K562 (cell line): ENCODE results near the gene SYNGR4. TPM values are rescaled to one million over a fixed set of nuclear protein-coding genes. Genes with fewer than 3 reads are reported as not detected.
A peak's percentile ranks its signal among the peaks of the same experiment; 100 is the strongest.

ENCODE experiments used
- ATAC-seq: fragments of 200-7000 bp; cut with Tn5 transposase; 3 replicates; pipeline ENCODE4 v1.9.1; 2020; ENCODE audit warnings: moderate library complexity
- Bru-seq: library from RNA; stranded (reverse); fragments of 400-500 nt; gene quantifications from one replicate; lab custom pipeline; 2021; lab: Mats Ljungman, UMichigan
- BruChase-seq, 2 experiments: library from RNA; stranded (reverse); fragments of 400-500 nt; gene quantifications; one replicate each; lab custom pipeline; 2021; lab: Mats Ljungman, UMichigan
- BruUV-seq: library from RNA; stranded (reverse); fragments of 400-500 nt; replicated peaks from 2 replicates; lab custom pipeline; 2021; lab: Mats Ljungman, UMichigan
- CTCF ChIA-PET: fragments of 300-600 bp; formaldehyde crosslinking; extraction: SDS; loops from one replicate; lab custom pipeline; 2021; ENCODE audit warnings: low intra/inter-chr PET ratio; lab: Yijun Ruan, JAX
- POLR2A ChIA-PET: fragments of 300-600, 350-650 bp; sonication (Branson Sonifier 250); formaldehyde crosslinking; extraction: SDS; loops from one replicate; lab custom pipeline; 2021; ENCODE audit warnings: antibody characterized with exemption, inconsistent platforms; lab: Yijun Ruan, JAX
- DNase-seq, 4 experiments: peaks; one replicate each; pipeline versions ENCODE4 v3.0.0 to v3.0.0-alpha.2; 2011 to 2018; ENCODE audit warnings: low spot score in 3 of 4, mixed read lengths in 3 of 4; ENCODE audit errors: extremely low read depth in 1 of 4
- FAIRE-seq: peaks from 2 replicates; lab custom pipeline; 2011; peaks lifted over from hg19 to GRCh38; lab: Jason Lieb, UNC
- H2AFZ ChIP-seq: 2 replicates; pipeline ENCODE4 v1.6.0; 2011; ENCODE audit warnings: low read depth, low read length, control low read depth, inconsistent platforms
- H3K27ac ChIP-seq: fragments of 200-600 bp; 3 replicates; pipeline ENCODE4 v1.8.0; 2011; ENCODE audit warnings: low read depth, mild to moderate bottlenecking, control low read depth, inconsistent platforms, low read length, moderate library complexity, mixed read lengths; ENCODE audit errors: extremely low read depth
- H3K27me3 ChIP-seq, 2 experiments: fragments of 300-600 bp in 1 of 2; 2 replicates in 1 of 2; 3 replicates in 1 of 2; pipeline versions ENCODE4 v1.6.0 to v1.8.0; 2011; ENCODE audit warnings: inconsistent platforms in 2 of 2, low read length in 2 of 2, mild to moderate bottlenecking in 1 of 2, mixed read lengths in 1 of 2, moderate library complexity in 1 of 2; ENCODE audit not compliant: control insufficient read depth in 2 of 2, insufficient read depth in 2 of 2
- H3K36me3 ChIP-seq: fragments of 300-600 bp; 3 replicates; pipeline ENCODE4 v1.8.0; 2011; ENCODE audit warnings: mild to moderate bottlenecking, low read length, inconsistent platforms; ENCODE audit not compliant: control insufficient read depth, insufficient read depth
- H3K4me1 ChIP-seq, 2 experiments: fragments of 200-600 bp in 1 of 2; replicated peaks in 1 of 2; 2 replicates in 1 of 2; 3 replicates in 1 of 2; pipeline versions ENCODE4 v1.5.1 to v1.8.0; 2011; ENCODE audit warnings: inconsistent platforms in 2 of 2, low read length in 2 of 2, mild to moderate bottlenecking in 1 of 2, mixed read lengths in 1 of 2, moderate library complexity in 1 of 2; ENCODE audit not compliant: control insufficient read depth in 2 of 2, insufficient read depth in 2 of 2
- H3K4me2 ChIP-seq: 2 replicates; pipeline ENCODE4 v1.6.1; 2011; ENCODE audit warnings: low read length, control low read depth, inconsistent platforms, mixed read lengths; ENCODE audit not compliant: insufficient read depth
- H3K4me3 ChIP-seq: fragments of 200-600 bp; sonication (generic), shearing (Covaris generic); 2 replicates; pipeline ENCODE4 v1.5.1; 2016; ENCODE audit warnings: control low read depth, inconsistent platforms
- H3K79me2 ChIP-seq: fragments of 200-600 bp; 3 replicates; pipeline ENCODE4 v1.8.0; 2011; ENCODE audit warnings: low read length, inconsistent platforms; ENCODE audit not compliant: control insufficient read depth, insufficient read depth
- H3K9ac ChIP-seq, 2 experiments: 2 replicates each; pipeline versions ENCODE4 v1.6.0 to v1.6.1; 2011; ENCODE audit warnings: low read depth in 2 of 2, low read length in 2 of 2, control low read depth in 1 of 2, inconsistent platforms in 1 of 2, mild to moderate bottlenecking in 1 of 2, mixed read lengths in 1 of 2; ENCODE audit not compliant: insufficient read depth in 1 of 2
- H3K9me1 ChIP-seq: one replicate; pipeline ENCODE4 v1.6.0; 2011; ENCODE audit warnings: inconsistent platforms, mild to moderate bottlenecking, low read length, moderate library complexity; ENCODE audit not compliant: control insufficient read depth, insufficient read depth
- H3K9me3 ChIP-seq: replicated peaks from 2 replicates; pipeline ENCODE4 v1.5.1; 2011; ENCODE audit warnings: low read depth, low read length, inconsistent platforms; ENCODE audit not compliant: control insufficient read depth, insufficient read depth
- H4K20me1 ChIP-seq: replicated peaks from 2 replicates; pipeline ENCODE4 v1.6.1; 2011; ENCODE audit warnings: low read length, inconsistent platforms, mixed read lengths; ENCODE audit not compliant: control insufficient read depth, insufficient read depth
- ARID3A ChIP-seq: IDR thresholded peaks from 2 replicates; pipeline ENCODE4 v1.6.1; 2012; ENCODE audit warnings: low read depth, low read length, improper control_type of control experiment, borderline replicate concordance
- CHAMP1 ChIP-seq: fragments of 450-650 bp; IDR thresholded peaks from 2 replicates; pipeline ENCODE4 v1.6.1; 2016; ENCODE audit warnings: mild to moderate bottlenecking
- CSDE1 ChIP-seq, 2 experiments: fragments of 450-650 bp; IDR thresholded peaks; 2 replicates each; pipeline ENCODE4 v1.6.1; 2016; ENCODE audit warnings: mild to moderate bottlenecking in 1 of 2
- KLF1 ChIP-seq: fragments of 450-650 bp; IDR thresholded peaks from 2 replicates; pipeline ENCODE4 v1.6.1; 2016; ENCODE audit warnings: missing genetic modification characterization, missing compliant biosample characterization
- MCM5 ChIP-seq: fragments of 450-650 bp; IDR thresholded peaks from 2 replicates; pipeline ENCODE4 v1.6.1; 2016; ENCODE audit warnings: low read depth
- MCM7 ChIP-seq, 2 experiments: fragments of 450-650 bp; IDR thresholded peaks; 2 replicates each; pipeline ENCODE4 v1.6.1; 2016 to 2018
- NCOA4 ChIP-seq: fragments of 450-650 bp; IDR thresholded peaks from 2 replicates; pipeline ENCODE4 v1.6.1; 2018; ENCODE audit warnings: mild to moderate bottlenecking; ENCODE audit not compliant: partially characterized antibody
- POLR2A ChIP-seq: fragments of 450-650 bp; conservative IDR thresholded peaks from 2 replicates; pipeline ENCODE4 v1.6.1; 2016
- RBM15 ChIP-seq: fragments of 200-400 bp; formaldehyde crosslinking; IDR thresholded peaks from 2 replicates; pipeline ENCODE4 v1.6.1; 2018; ENCODE audit warnings: mild to moderate bottlenecking, low read length, moderate library complexity; ENCODE audit not compliant: insufficient read depth
- SP1 ChIP-seq: sonication (generic); formaldehyde crosslinking; IDR thresholded peaks from 2 replicates; pipeline ENCODE4 v1.8.1; 2022; ENCODE audit warnings: mild to moderate bottlenecking, missing genetic modification reagents
- SRSF1 ChIP-seq: fragments of 200-400 bp; formaldehyde crosslinking; IDR thresholded peaks from 2 replicates; pipeline ENCODE4 v1.6.1; 2017; ENCODE audit warnings: mild to moderate bottlenecking, low read depth, low read length, moderate library complexity
- TAF1 ChIP-seq: IDR thresholded peaks from 2 replicates; pipeline ENCODE4 v1.6.1; 2011; ENCODE audit warnings: mild to moderate bottlenecking, low read length, moderate library complexity; ENCODE audit not compliant: insufficient read depth, control insufficient read depth, severe bottlenecking; ENCODE audit errors: extremely low read depth
- ZNF766 ChIP-seq: fragments of 200-800 bp; sonication (Bioruptor generic); conservative IDR thresholded peaks from 2 replicates; pipeline ENCODE4 v1.6.1; 2016; ENCODE audit warnings: missing genetic modification characterization, missing compliant biosample characterization
- WGBS: fragments of 100-300 bp; shearing (Covaris generic); methylation state at CpG from one replicate; pipeline ENCODE4 v1.1.6; 2016; ENCODE audit warnings: low coverage, mixed read lengths; ENCODE audit not compliant: insufficient coverage; ENCODE audit errors: missing lambda C conversion rate; 5-methylcytosine and 5-hydroxymethylcytosine counted together
- in situ Hi-C: fragments of 300-500 bp; cut with MboI; formaldehyde crosslinking; loops from 4 replicates; pipeline ENCODE4 v1.15.0; 2018; ENCODE audit warnings: inconsistent platforms, mixed read lengths
- intact Hi-C: fragments of 100-400 bp; cut with micrococcal nuclease; formaldehyde crosslinking; loops from 2 replicates; pipeline ENCODE4 v1.14.2; 2022
- long read RNA-seq, 3 experiments: library from polyadenylated mRNA in 2 of 3; library from RNA in 1 of 3; unstranded in 2 of 3; stranded (forward) in 1 of 3; transcript quantifications; one replicate each; pipeline ENCODE4 v2.0.0, GENCODE V29; 2019 to 2022
- polyA minus RNA-seq, 3 experiments: library from RNA; depleted of rRNA, polyadenylated mRNA; stranded (reverse); fragments of >200 nt; gene quantifications; 2 replicates each; pipeline ENCODE4 v1.2.3, GENCODE V29; 2011
- polyA plus RNA-seq, 8 experiments: library from polyadenylated mRNA; depleted of rRNA in 4 of 8; stranded (reverse) in 5 of 8; unstranded in 3 of 8; fragments of >200 nt; fragmentation: Nextera tagmentation in 2 of 8; fragmentation: Illumina TruSeq in 1 of 8; extraction: Ambion mirVana in 2 of 8; extraction: Trizol in 1 of 8; gene quantifications; 2 replicates each; pipeline versions ENCODE4 v1.2.1 to v1.2.3, GENCODE V29; 2011 to 2014; ENCODE audit warnings: inconsistent platforms in 1 of 8, missing spikeins in 1 of 8
- total RNA-seq, 7 experiments: library from RNA; depleted of rRNA in 6 of 7; stranded (reverse); fragments of >200 nt in 6 of 7; fragmentation: Illumina TruSeq in 2 of 7; extraction: Trizol in 2 of 7; gene quantifications; 2 replicates each; pipeline versions ENCODE4 v1.2.1 to v1.2.3, GENCODE V29; 2011 to 2021; ENCODE audit warnings: low replicate concordance in 1 of 7

Gene SYNGR4
- total RNA-seq (2011; cell fraction: chromatin; rRNA removed; ENCODE audit: low replicate concordance): not detected in 2 replicates
- total RNA-seq (2011; cell fraction: nucleolus; rRNA removed): not detected in 2 replicates
- total RNA-seq (2011; cell fraction: nucleoplasm; rRNA removed): not detected in 2 replicates
- not detected in 2 replicates for total RNA-seq (2014; rRNA removed)
- not detected in 2 replicates for total RNA-seq (2014; rRNA removed; fragmentation: Illumina TruSeq; extraction: Trizol)
- not detected in 2 replicates for total RNA-seq (2015; rRNA removed; fragmentation: Illumina TruSeq; extraction: Trizol)
- not detected in 2 replicates for total RNA-seq (2021)
- polyA plus RNA-seq (2011; rRNA removed): 0.19 TPM in 1 of 2 replicates, not detected in the other
- polyA plus RNA-seq (2011; cell fraction: cytosol; rRNA removed): 0.07 and 0.09 TPM in 2 replicates
- not detected in 2 replicates for polyA plus RNA-seq (2011; cell fraction: nucleus; rRNA removed)
- polyA plus RNA-seq (2012): 0.22 and 0.46 TPM in 2 replicates
- 0.28 TPM in 1 of 2 replicates, not detected in the other for polyA plus RNA-seq (2014; fragmentation: Illumina TruSeq; extraction: Trizol)
- polyA plus RNA-seq (2014; fragmentation: Nextera tagmentation; extraction: Ambion mirVana): under 1 TPM in 1 of 2 experiments, not detected in 1; 0.14 TPM
- 0.07 TPM in 1 of 2 replicates, not detected in the other for polyA plus RNA-seq (2014; rRNA removed)
- 0.21 TPM in 2 replicates for polyA minus RNA-seq (2011; rRNA and poly(A)+ RNA removed)
- polyA minus RNA-seq (2011; cell fraction: cytosol; rRNA and poly(A)+ RNA removed): not detected in 2 replicates
- polyA minus RNA-seq (2011; cell fraction: nucleus; rRNA and poly(A)+ RNA removed): not detected in 2 replicates
- percentile 24 among the genes with signal in this experiment for Bru-seq, nascent RNA
- BruChase-seq, experiment 1, labeled RNA remaining after a 2-hour chase: percentile 17 among the genes with signal in this experiment
- BruChase-seq, experiment 2, labeled RNA remaining after a 6-hour chase: percentile 17 among the genes with signal in this experiment
- long read RNA-seq, experiment 1, partial matches to known transcripts: 0 of 1 reads
- long read RNA-seq, experiment 1, other reads (novel, unspliced or antisense): 0 of 1 reads
- long read RNA-seq, experiment 2: 0 reads
- long read RNA-seq, experiment 3: 0 reads

- no TSS peak for BruUV-seq
- peak; percentile 63 for TF ChIP-seq TAF1
- TF ChIP-seq MCM7 (IDR thresholded peaks at IDR 0.05): no peak
- TF ChIP-seq SP1 (CRISPR knock-in tag): peak; percentile 97
- no peak for TF ChIP-seq ZNF766 (CRISPR knock-in tag)
- TF ChIP-seq CSDE1 (IDR thresholded peaks at IDR 0.05): no peak
- no peak for TF ChIP-seq CHAMP1
- no peak for TF ChIP-seq RBM15
- TF ChIP-seq SRSF1: no peak
- TF ChIP-seq NCOA4: no peak
- no peak for TF ChIP-seq ARID3A
- TF ChIP-seq MCM5: no peak
- no peak; the same call in 1 of the 2 replicates for TF ChIP-seq KLF1 (tag)
- TF ChIP-seq POLR2A: peak; percentile 13
These were observed at the start of gene SYNGR4, which contains the start of gene TMEM143 for GRCh38 chr19:48363810-48364597. Gene SYNGR4, plus strand, starts transcription at chr19:48364367. Its CDS starts 1,476 bp downstream, at chr19:48365843. Gene TMEM143, minus strand, starts transcription at chr19:48363940. Its CDS starts 20 bp downstream, at chr19:48363920.

More at GRCh38 chr19:48363810-48364597, at the start of gene SYNGR4, which contains the start of gene TMEM143:
- Histone ChIP-seq H3K27me3 (no peaks in the 10 kb centered on the region), H3K27ac (peak within 1 kb of the TSS; percentile 96), H3K4me3 (peak within 1 kb of the TSS; percentile 52), H2AFZ (peak within 1 kb of the TSS; percentile 93), H3K36me3 (peaks cover 3% of the 10 kb centered on the region; the same call in 2 of the 3 replicates), H4K20me1 (no peaks in the 10 kb centered on the region), H3K9me1 (no peaks in the 10 kb centered on the region), H3K4me1 (peaks cover 8 to 29% of the 10 kb centered on the region in 2 experiments), H3K9ac (peak within 1 kb of the TSS; percentile 93 to 96), H3K79me2 (peaks cover 4% of the 10 kb centered on the region; the same call in 1 of the 3 replicates), H3K9me3 (no peaks in the 10 kb centered on the region), H3K4me2 (peak within 1 kb of the TSS; percentile 98)
- FAIRE-seq (peak; percentile 100), DNase-seq (peak; percentile 98 to 100 (median 99)), ATAC-seq (peak; percentile 95)
- in situ Hi-C loops: no loop called here
- intact Hi-C loops: loop anchor here (2.0 to 5.0 kb wide), 3 partner anchors 27 to 42 kb away; partner anchors contain the start of gene KDELR1
- POLR2A ChIA-PET: interaction anchor here (0.6 to 2.5 kb wide), 14 partner anchors 9 to 357 kb away, joined by 3 to 13 read pairs (median 4); partner anchors contain the start of gene KDELR1
- CTCF ChIA-PET: no interaction called here
- 0% methylated on average over 47 of the region's 59 CpGs for WGBS
